WERI-Rb-1 (cell line): ENCODE results near the gene U2SURP.

Experiments used
- DNase-seq: peaks from one replicate; pipeline ENCODE4 v3.0.0-alpha.2; 2020
- H3K27ac ChIP-seq: fragments of 250-450 bp; sonication (Bioruptor Pico); 2 replicates; pipeline ENCODE4 v1.5.1; 2020; ENCODE audit warnings: mild to moderate bottlenecking, moderate library complexity
- H3K27me3 ChIP-seq: fragments of 250-450 bp; sonication (Bioruptor Pico); 2 replicates; pipeline ENCODE4 v1.5.1; 2021; ENCODE audit warnings: mild to moderate bottlenecking, low read depth, moderate library complexity; ENCODE audit not compliant: insufficient read depth, severe bottlenecking
- H3K36me3 ChIP-seq: fragments of 250-450 bp; sonication (Bioruptor Pico); 2 replicates; pipeline ENCODE4 v1.5.1; 2020; ENCODE audit warnings: mild to moderate bottlenecking, moderate library complexity
- H3K4me3 ChIP-seq: 2 replicates; pipeline ENCODE4 v1.5.1; 2011; ENCODE audit warnings: low read depth, mild to moderate bottlenecking, control low read depth, low read length
- H3K9me3 ChIP-seq: fragments of 250-450 bp; sonication (Bioruptor Pico); 2 replicates; pipeline ENCODE4 v1.5.1; 2021; ENCODE audit warnings: mild to moderate bottlenecking, moderate library complexity; ENCODE audit not compliant: severe bottlenecking
- TF ChIP-seq, protein P1 (sequence below): IDR thresholded peaks from 2 replicates; pipeline ENCODE4 v1.5.1; 2011; ENCODE audit warnings: low read depth, mild to moderate bottlenecking, control low read depth, inconsistent platforms, low read length

Gene U2SURP

DNA sequence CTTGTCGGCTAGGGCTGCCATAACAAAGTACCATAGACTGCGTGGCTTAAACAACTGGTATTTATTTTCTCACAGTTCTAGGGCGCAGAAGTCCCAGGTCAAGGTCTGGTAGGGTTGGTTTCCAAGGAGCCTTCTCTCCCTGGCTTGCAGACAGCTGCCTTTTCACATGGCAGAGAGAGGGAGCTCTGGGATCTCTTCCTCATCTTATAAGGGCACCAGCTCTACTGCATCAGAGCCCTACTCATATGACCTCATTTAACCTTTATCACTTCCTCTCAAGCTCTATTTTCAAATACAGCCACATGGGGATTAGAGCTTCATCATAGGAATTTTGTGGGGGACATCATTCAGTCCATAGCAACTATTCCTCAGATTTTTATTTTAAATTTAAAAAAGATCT is 20.3 kb upstream of the U2SURP start:
- no peak overlapping the region for H3K4me3 ChIP-seq
- H3K27me3 ChIP-seq = no peaks in the 10 kb centered on the region
- DNase-seq = peak; percentile 26
- no peaks in the 10 kb centered on the region for H3K36me3 ChIP-seq
- H3K27ac ChIP-seq = peak overlapping the region; percentile 69
- no peaks in the 10 kb centered on the region for H3K9me3 ChIP-seq
- TF ChIP-seq, protein P1, sequence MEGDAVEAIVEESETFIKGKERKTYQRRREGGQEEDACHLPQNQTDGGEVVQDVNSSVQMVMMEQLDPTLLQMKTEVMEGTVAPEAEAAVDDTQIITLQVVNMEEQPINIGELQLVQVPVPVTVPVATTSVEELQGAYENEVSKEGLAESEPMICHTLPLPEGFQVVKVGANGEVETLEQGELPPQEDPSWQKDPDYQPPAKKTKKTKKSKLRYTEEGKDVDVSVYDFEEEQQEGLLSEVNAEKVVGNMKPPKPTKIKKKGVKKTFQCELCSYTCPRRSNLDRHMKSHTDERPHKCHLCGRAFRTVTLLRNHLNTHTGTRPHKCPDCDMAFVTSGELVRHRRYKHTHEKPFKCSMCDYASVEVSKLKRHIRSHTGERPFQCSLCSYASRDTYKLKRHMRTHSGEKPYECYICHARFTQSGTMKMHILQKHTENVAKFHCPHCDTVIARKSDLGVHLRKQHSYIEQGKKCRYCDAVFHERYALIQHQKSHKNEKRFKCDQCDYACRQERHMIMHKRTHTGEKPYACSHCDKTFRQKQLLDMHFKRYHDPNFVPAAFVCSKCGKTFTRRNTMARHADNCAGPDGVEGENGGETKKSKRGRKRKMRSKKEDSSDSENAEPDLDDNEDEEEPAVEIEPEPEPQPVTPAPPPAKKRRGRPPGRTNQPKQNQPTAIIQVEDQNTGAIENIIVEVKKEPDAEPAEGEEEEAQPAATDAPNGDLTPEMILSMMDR = peak; percentile 36; the same call in 1 of the 2 replicates

DNA sequence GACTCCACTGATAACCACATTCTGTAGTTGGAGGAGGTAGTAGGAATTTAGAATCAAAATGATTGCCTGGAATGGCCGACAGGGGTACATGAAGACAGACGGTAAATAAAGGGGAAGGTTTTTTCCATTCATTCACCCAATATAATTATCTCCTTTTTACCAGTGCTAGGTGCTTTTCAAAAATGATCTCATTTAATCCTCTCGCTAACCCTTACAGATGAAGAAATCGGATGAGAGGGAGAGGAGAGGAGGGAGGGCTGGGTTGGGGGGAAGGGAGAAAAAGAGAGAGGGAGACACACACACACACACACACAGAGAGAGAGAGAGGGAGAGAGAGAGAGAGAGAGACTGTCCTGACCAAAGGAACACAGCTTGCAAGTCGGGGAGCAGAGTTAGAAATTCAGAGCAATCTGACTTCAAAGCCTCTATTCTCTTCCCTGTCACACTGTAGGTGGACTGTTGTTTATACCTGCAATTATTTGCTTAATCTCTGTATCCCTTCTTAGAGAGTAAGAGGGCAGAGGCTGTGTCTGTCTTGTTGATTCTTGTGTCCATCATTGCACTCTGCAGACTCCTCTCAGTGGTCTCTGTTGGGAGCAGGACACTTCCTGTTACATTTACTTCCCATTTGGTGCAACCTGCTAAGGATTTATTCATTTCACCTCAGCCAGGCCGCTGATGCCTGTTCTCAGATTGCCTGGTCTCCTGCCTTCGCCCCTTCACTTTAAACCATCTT is 19.2 kb upstream of the U2SURP start:
- H3K27me3 ChIP-seq = no peaks in the 10 kb centered on the region
- H3K4me3 ChIP-seq = peak overlapping the region; percentile 21
- H3K9me3 ChIP-seq = no peaks in the 10 kb centered on the region
- no peaks in the 10 kb centered on the region for H3K36me3 ChIP-seq
- TF ChIP-seq, protein P1 = no peak
- peak; percentile 61 for DNase-seq
- H3K27ac ChIP-seq = peak overlapping the region; percentile 69

DNA sequence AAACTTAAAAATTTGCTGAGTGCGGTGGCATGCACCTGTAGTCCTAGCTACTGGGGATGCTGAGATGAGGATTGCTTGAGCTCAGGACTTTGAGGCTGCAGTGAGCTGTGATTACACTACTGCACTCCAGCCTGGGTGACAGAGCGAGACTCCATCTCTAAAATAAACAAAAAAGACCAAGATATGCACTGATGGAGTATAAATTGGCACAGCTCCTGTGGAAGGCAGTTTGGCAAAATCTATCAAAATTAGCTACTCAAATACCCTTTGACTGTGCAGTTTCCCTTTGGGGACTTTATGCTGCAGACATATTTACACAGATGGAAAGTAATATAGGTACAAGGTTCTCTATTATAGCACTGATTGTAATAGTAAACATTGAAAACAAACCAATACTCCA is 18.1 kb upstream of the U2SURP start:
- Histone ChIP-seq H3K4me3 (no peak overlapping the region), H3K36me3 (no peaks in the 10 kb centered on the region), H3K27me3 (no peaks in the 10 kb centered on the region), H3K27ac (no peak overlapping the region), H3K9me3 (no peaks in the 10 kb centered on the region)
- DNase-seq = no peak
- TF ChIP-seq, protein P1 = no peak

DNA sequence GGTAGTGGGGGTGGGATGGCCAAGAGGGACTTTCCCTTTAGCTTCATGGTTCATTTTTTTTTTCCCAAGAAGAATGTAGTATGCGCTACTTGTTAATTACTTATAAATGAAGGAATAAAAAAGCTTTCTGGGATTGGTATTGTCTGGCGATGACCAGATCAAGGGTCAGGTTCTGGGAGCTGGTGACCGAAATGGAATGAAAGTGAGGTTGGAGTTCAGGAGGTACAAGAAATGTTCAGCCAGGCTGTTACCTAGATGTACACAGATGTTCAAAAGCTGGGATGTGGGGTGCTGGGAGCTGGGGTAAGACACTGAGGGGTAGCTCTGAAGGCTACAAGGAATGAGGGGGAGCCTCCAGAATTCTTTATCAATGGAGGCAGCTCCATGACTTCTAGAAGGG is 17.1 kb upstream of the U2SURP start:
- no peak overlapping the region for H3K4me3 ChIP-seq
- no peaks in the 10 kb centered on the region for H3K27me3 ChIP-seq
- DNase-seq = no peak
- TF ChIP-seq, protein P1 = no peak
- H3K36me3 ChIP-seq = no peaks in the 10 kb centered on the region
- H3K27ac ChIP-seq = no peak overlapping the region
- no peaks in the 10 kb centered on the region for H3K9me3 ChIP-seq

GRCh38 chr3:142987080-142987700 is 14.2 kb upstream of the U2SURP start:
- Histone ChIP-seq H3K4me3 (no peak overlapping the region), H3K27ac (no peak overlapping the region), H3K27me3 (no peaks in the 10 kb centered on the region), H3K36me3 (no peaks in the 10 kb centered on the region), H3K9me3 (no peaks in the 10 kb centered on the region)
- TF ChIP-seq, protein P1 = 0 out of 2 replicates have a peak, but pooled peaks have one; percentile 11
- DNase-seq = no peak
